ENCODE data around the gene GNB1L. TPM values are rescaled to one million over a fixed set of nuclear protein-coding genes. Genes with fewer than 3 reads are reported as not detected.

The GNB1L gene
- total and polyA plus RNA-seq, 5 donors: 2.1 to 4.9 (median 3.9) TPM

DNA sequence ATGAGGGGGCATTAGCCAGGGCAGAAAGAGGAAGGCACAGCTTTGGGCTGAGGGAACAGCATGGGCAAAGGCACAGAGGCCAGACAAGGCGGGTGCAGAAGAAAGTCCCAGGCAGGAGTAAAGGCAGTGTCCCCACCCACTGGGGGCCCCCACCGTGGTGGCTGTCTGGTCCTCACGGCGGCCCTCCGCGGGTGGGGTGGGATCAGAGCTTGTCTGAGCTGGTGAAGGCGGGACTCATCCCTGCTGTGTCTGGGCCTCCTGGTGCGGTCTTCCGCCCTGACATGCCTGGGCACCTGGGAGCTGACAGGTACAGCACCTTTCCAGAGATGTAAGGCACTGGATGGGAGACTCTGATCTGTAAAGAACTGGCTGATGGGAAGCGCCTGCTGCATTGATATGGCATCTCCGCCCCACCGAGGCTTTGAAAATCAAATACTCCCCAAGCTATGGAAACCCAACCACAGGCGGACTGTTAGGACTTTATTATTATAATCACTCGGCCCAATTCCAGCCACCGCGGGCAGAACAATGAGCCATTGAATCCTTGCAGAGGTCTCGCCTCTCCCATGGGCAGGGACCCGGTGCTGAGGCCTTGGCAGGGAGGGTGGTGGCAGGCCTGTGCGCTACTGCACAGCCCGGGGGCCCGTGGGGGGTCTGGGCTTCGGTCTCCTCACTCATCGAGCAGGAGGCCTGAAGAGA, 14.2 kb upstream of the GNB1L start:
- Histone ChIP-seq H3K9me3 (ENCODE audit: control insufficient read depth, low read length) (no peaks in the 10 kb centered on the region), H3K4me1 (ENCODE audit: control insufficient read depth, insufficient read depth, low read length) (no peaks in the 10 kb centered on the region), H3K27me3 (ENCODE audit: control insufficient read depth, insufficient read depth) (no peaks in the 10 kb centered on the region), H3K27ac (ENCODE audit: low read length) (no peak overlapping the region), H3K4me3 (ENCODE audit: low read length) (no peak overlapping the region)
- DNase-seq (peak; percentile 7 to 67 (median 43)), ATAC-seq (peak in 1 of 2 donors; percentile 8)
- 79% methylated on average over 23 of the region's 23 CpGs for WGBS
- intact Hi-C loops (cut with DNase I): no loop called here

GRCh38 chr22:19868333-19868732, 13.7 kb upstream of the GNB1L start:
- Histone ChIP-seq H3K9me3 (ENCODE audit: control insufficient read depth, low read length) (no peaks in the 10 kb centered on the region), H3K4me3 (ENCODE audit: low read length) (no peak overlapping the region), H3K27ac (ENCODE audit: low read length) (no peak overlapping the region), H3K4me1 (ENCODE audit: control insufficient read depth, insufficient read depth, low read length) (no peaks in the 10 kb centered on the region), H3K27me3 (ENCODE audit: control insufficient read depth, insufficient read depth) (no peaks in the 10 kb centered on the region)
- intact Hi-C loops (cut with DNase I): no loop called here
- WGBS: 93% methylated on average over 3 of the region's 3 CpGs
- ATAC-seq (no peak), DNase-seq (no peak)

GRCh38 chr22:19867617-19868016, 12.9 kb upstream of the GNB1L start:
- no peaks in the 10 kb centered on the region for H3K4me1 ChIP-seq (ENCODE audit: control insufficient read depth, insufficient read depth, low read length)
- intact Hi-C loops (cut with DNase I): no loop called here

GRCh38 chr22:19866665-19867009, 12.0 kb upstream of the GNB1L start:
- no peak for ATAC-seq
- no peak overlapping the region for H3K4me3 ChIP-seq (ENCODE audit: low read length)
- WGBS: 89% methylated on average over 3 of the region's 3 CpGs
- intact Hi-C loops (cut with DNase I): no loop called here
- DNase-seq: no peak
- H3K4me1 ChIP-seq (ENCODE audit: control insufficient read depth, insufficient read depth, low read length): no peaks in the 10 kb centered on the region
- no peak overlapping the region for H3K27ac ChIP-seq (ENCODE audit: low read length)
- no peaks in the 10 kb centered on the region for H3K9me3 ChIP-seq (ENCODE audit: control insufficient read depth, low read length)
- no peaks in the 10 kb centered on the region for H3K27me3 ChIP-seq (ENCODE audit: control insufficient read depth, insufficient read depth)

More at GRCh38 chr22:19867617-19868016, 12.9 kb upstream of the GNB1L start:
- no peaks in the 10 kb centered on the region for H3K9me3 ChIP-seq (ENCODE audit: control insufficient read depth, low read length)
- WGBS: 93% methylated on average over 7 of the region's 7 CpGs
- DNase-seq (peak in 1 of 3 donors; percentile 9), ATAC-seq (no peak)
- H3K27me3 ChIP-seq (ENCODE audit: control insufficient read depth, insufficient read depth): no peaks in the 10 kb centered on the region
- no peak overlapping the region for H3K27ac ChIP-seq (ENCODE audit: low read length)
- H3K4me3 ChIP-seq (ENCODE audit: low read length): no peak overlapping the region

DNA sequence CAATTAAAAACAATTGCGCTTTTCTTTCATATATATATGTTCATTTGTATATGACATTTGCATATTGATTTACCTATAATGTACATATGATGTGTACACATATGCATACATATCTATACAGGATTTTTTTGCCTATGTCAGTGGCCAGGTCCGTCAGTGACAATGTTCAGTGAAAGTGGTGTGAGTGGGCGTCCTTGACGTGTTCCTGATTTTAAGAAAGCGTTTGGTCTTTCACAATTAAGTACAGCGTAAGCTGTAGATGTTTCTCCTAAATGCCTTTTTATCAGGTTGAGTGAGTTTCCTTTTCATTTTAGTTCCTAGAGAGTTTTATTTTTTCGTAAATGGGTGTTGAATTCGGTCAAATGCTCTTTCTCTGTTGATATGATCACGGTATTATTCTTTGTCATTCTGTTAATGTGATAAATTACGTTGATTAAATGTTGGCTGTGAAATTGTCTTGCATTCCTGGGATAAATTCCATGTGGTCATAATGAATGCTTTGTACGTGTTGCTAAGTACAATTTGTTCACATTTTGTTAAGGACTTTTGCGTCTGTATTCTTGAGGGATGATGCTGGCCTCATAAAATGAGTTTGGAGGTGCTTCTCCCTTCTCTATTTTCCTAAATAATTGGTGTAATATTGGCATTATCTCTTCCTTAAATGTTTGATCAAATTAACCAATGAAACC, 10.6 kb upstream of the GNB1L start:
- Histone ChIP-seq H3K4me3 (ENCODE audit: low read length) (no peak overlapping the region), H3K4me1 (ENCODE audit: control insufficient read depth, insufficient read depth, low read length) (no peaks in the 10 kb centered on the region), H3K27ac (ENCODE audit: low read length) (no peak overlapping the region), H3K27me3 (ENCODE audit: control insufficient read depth, insufficient read depth) (no peaks in the 10 kb centered on the region), H3K9me3 (ENCODE audit: control insufficient read depth, low read length) (no peaks in the 10 kb centered on the region)
- ATAC-seq (no peak), DNase-seq (no peak)
- WGBS: 70% methylated on average over 12 of the region's 12 CpGs
- intact Hi-C loops (cut with DNase I): no loop called here

DNA sequence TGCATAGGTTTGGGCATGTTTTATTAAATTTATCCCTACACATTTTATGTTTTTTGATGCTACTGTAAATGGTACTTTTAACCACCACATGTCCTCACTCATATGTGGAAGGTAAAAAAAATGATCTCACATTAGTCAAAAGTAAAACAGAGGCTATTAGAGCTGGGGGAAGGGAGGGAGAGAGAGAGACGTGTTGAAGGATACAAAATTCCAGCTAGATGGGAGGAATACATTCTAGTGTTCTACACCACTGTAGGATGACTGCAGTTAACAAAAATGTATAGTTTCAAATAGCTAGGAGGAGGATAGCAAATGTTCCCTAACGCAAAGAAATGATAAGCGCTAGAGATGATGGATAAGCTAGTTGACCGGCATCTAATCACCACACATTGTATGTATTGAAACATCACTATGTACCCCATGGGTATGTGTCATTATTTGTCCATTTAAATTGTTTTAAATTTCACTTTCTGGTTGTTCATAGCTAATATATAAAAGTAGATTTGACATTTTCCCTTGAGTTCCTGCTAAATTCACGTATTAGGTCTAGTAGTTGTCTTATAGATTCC, 9.9 kb upstream of the GNB1L start:
- DNase-seq: no peak
- H3K27ac ChIP-seq (ENCODE audit: low read length): no peak overlapping the region
- H3K4me3 ChIP-seq (ENCODE audit: low read length): no peak overlapping the region
- H3K4me1 ChIP-seq (ENCODE audit: control insufficient read depth, insufficient read depth, low read length): no peaks in the 10 kb centered on the region
- 84% methylated on average over 5 of the region's 5 CpGs for WGBS
- H3K9me3 ChIP-seq (ENCODE audit: control insufficient read depth, low read length): no peaks in the 10 kb centered on the region
- no peaks in the 10 kb centered on the region for H3K27me3 ChIP-seq (ENCODE audit: control insufficient read depth, insufficient read depth)
- no peak for ATAC-seq
- intact Hi-C loops (cut with DNase I): no loop called here

- ATAC-seq: no peak
- Histone ChIP-seq H3K4me3 (ENCODE audit: low read length) (no peak overlapping the region), H3K27ac (ENCODE audit: low read length) (no peak overlapping the region), H3K4me1 (ENCODE audit: control insufficient read depth, insufficient read depth, low read length) (no peaks in the 10 kb centered on the region), H3K27me3 (ENCODE audit: control insufficient read depth, insufficient read depth) (no peaks in the 10 kb centered on the region), H3K9me3 (ENCODE audit: control insufficient read depth, low read length) (no peaks in the 10 kb centered on the region)
- no peak for DNase-seq
- intact Hi-C loops (cut with DNase I): no loop called here
- WGBS: 89% methylated on average over 5 of the region's 5 CpGs
These were observed 8.9 kb upstream of the GNB1L start for GRCh38 chr22:19863571-19863970.

GRCh38 chr22:19862619-19863246, 8.1 kb upstream of the GNB1L start:
- Histone ChIP-seq H3K9me3 (ENCODE audit: control insufficient read depth, low read length) (no peaks in the 10 kb centered on the region), H3K27me3 (ENCODE audit: control insufficient read depth, insufficient read depth) (no peaks in the 10 kb centered on the region), H3K4me3 (ENCODE audit: low read length) (no peak overlapping the region), H3K4me1 (ENCODE audit: control insufficient read depth, insufficient read depth, low read length) (no peaks in the 10 kb centered on the region), H3K27ac (ENCODE audit: low read length) (no peak overlapping the region)
- intact Hi-C loops (cut with DNase I): no loop called here
- no peak for ATAC-seq
- no peak for DNase-seq
- WGBS: 96% methylated on average over 13 of the region's 13 CpGs

GRCh38 chr22:19859861-19860510, 5.3 kb upstream of the GNB1L start:
- intact Hi-C loops (cut with DNase I): no loop called here
- ATAC-seq: no peak
- 94% methylated on average over 8 of the region's 8 CpGs for WGBS
- no peak overlapping the region for H3K4me3 ChIP-seq (ENCODE audit: low read length)
- no peak overlapping the region for H3K27ac ChIP-seq (ENCODE audit: low read length)
- H3K27me3 ChIP-seq (ENCODE audit: control insufficient read depth, insufficient read depth): no peaks in the 10 kb centered on the region
- peaks cover 3% of the 10 kb centered on the region for H3K4me1 ChIP-seq (ENCODE audit: control insufficient read depth, insufficient read depth, low read length)
- DNase-seq: no peak
- H3K9me3 ChIP-seq (ENCODE audit: control insufficient read depth, low read length): no peaks in the 10 kb centered on the region

DNA sequence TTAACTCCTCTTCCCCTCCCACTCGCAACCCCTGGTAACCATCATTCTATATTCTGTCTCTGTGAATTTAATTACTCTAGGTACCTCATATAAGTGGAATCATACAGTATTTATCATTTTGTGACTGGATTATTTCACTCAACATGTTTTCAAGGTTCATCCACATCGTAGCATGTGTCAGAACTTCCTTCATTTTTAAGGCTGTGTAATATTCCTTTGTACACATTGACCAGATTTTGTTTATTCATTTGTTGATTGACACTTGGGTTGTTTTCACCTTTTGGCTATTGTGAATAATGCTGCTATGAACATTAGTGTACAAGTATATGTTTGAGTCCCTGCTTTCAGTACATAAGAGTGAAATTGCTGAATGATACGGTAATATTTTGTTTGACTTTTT, 2.7 kb upstream of the GNB1L start:
- intact Hi-C loops (cut with DNase I): no loop called here
- WGBS: 98% methylated on average over 3 of the region's 3 CpGs
- ATAC-seq: no peak
- DNase-seq: no peak
- no peaks in the 10 kb centered on the region for H3K27me3 ChIP-seq (ENCODE audit: control insufficient read depth, insufficient read depth)
- no peak overlapping the region for H3K4me3 ChIP-seq (ENCODE audit: low read length)
- H3K27ac ChIP-seq (ENCODE audit: low read length): no peak overlapping the region
- no peaks in the 10 kb centered on the region for H3K9me3 ChIP-seq (ENCODE audit: control insufficient read depth, low read length)
- peaks cover 6% of the 10 kb centered on the region for H3K4me1 ChIP-seq (ENCODE audit: control insufficient read depth, insufficient read depth, low read length)

Data from right cardiac atrium (tissue), 5 donors.